Endothelial cell of coronary artery (primary cell): ENCODE results near the gene MRPS7. TPM values are rescaled to one million over a fixed set of nuclear protein-coding genes. Genes with fewer than 3 reads are reported as not detected.

Source experiments
- total RNA-seq: library from RNA; depleted of rRNA; stranded (reverse); fragments of >200 nt; gene quantifications from 2 replicates; pipeline ENCODE4 v1.2.3, GENCODE V29; 2014

The MRPS7 gene
- 62.6 and 80.9 TPM in 2 replicates for total RNA-seq

GRCh38 chr17:75261336-75262111 is at the start of gene MRPS7, which contains the start of gene GGA3:
TSS of gene MRPS7 (plus strand) at chr17:75261879. CDS start at chr17:75261901, 22 bp downstream.
TSS of gene GGA3 (minus strand) at chr17:75261606. CDS start at chr17:75261587, 19 bp downstream.

GRCh38 chr17:75270966-75271232 is 9.2 kb downstream of the MRPS7 start, which contains the start of gene MIF4GD:
TSS of gene MIF4GD (minus strand) at chr17:75271231. CDS start at chr17:75270195, 1,036 bp downstream.

GRCh38 chr17:75289115-75289831 is 27.6 kb downstream of the MRPS7 start, which contains the start of gene SLC25A19:
TSS of gene SLC25A19 (minus strand) at chr17:75289433. CDS start at chr17:75286764, 2,669 bp downstream.

Other genes starting within 250 kb of the MRPS7 start
- 31.3 and 40.7 TPM in 2 replicates for gene MRPL58, start 249.2 kb upstream of the MRPS7 start, total RNA-seq
- gene ATP5PD, start 214.9 kb upstream of the MRPS7 start, total RNA-seq = 220 and 246 TPM in 2 replicates
- 11.2 and 12.1 TPM in 2 replicates for gene KCTD2, start 214.7 kb upstream of the MRPS7 start, total RNA-seq
- 5.8 and 8.1 TPM in 2 replicates for gene SLC16A5, start 173.9 kb upstream of the MRPS7 start, total RNA-seq
- 2.4 and 3.9 TPM in 2 replicates for gene ARMC7, start 151.9 kb upstream of the MRPS7 start, total RNA-seq
- 11.3 and 23.4 TPM in 2 replicates for gene NT5C, start 130.1 kb upstream of the MRPS7 start, total RNA-seq
- gene JPT1, start 107.4 kb upstream of the MRPS7 start, total RNA-seq = 126 and 201 TPM in 2 replicates
- gene SUMO2, start 78.9 kb upstream of the MRPS7 start, total RNA-seq = 153 TPM in 2 replicates
- gene NUP85, start 56.2 kb upstream of the MRPS7 start, total RNA-seq = 35.2 and 49.8 TPM in 2 replicates
- 9.4 and 10.7 TPM in 2 replicates for gene GGA3, start 273 bp upstream of the MRPS7 start, total RNA-seq
- 7.6 and 9.5 TPM in 2 replicates for gene MIF4GD, start 9.4 kb downstream of the MRPS7 start, total RNA-seq
- gene SLC25A19, start 27.6 kb downstream of the MRPS7 start, total RNA-seq = 8.3 and 9.5 TPM in 2 replicates
- 76.8 and 82.9 TPM in 2 replicates for gene GRB2, start 143.8 kb downstream of the MRPS7 start, total RNA-seq
- 18.1 and 24.7 TPM in 2 replicates for gene TMEM94, start 194.8 kb downstream of the MRPS7 start, total RNA-seq